Calu3 (cell line): Measurements from ENCODE around the gene MICAL3. TPM values are rescaled to one million over a fixed set of nuclear protein-coding genes. Genes with fewer than 3 reads are reported as not detected.
"Not testable (repeated sequence)": the region's sequence is repeated elsewhere in the genome, so short reads cannot be mapped to it uniquely, and the experiment has no call there.

Source experiments
- BruUV-seq: library from RNA; stranded (reverse); fragments of 400-500 nt; replicated peaks from 2 replicates; lab custom pipeline; 2021; lab: Mats Ljungman, UMichigan
- CTCF ChIA-PET: fragments of 300-600 bp; sonication (Branson Sonifier 250); formaldehyde crosslinking; loops from one replicate; lab custom pipeline; 2022; ENCODE audit warnings: antibody characterized with exemption; lab: Charles Lee
- DNase-seq: peaks from one replicate; pipeline ENCODE4 v3.0.0; 2022
- H3K27ac Mint-ChIP-seq: one replicate; pipeline ENCODE4 v1.8.0; 2022; ENCODE audit warnings: mixed read lengths; ENCODE audit not compliant: unreplicated experiment
- H3K27me3 Mint-ChIP-seq: one replicate; pipeline ENCODE4 v1.8.0; 2022; ENCODE audit warnings: mixed read lengths; ENCODE audit not compliant: unreplicated experiment
- H3K36me3 Mint-ChIP-seq: one replicate; pipeline ENCODE4 v1.8.0; 2022; ENCODE audit warnings: mild to moderate bottlenecking, moderate library complexity, mixed read lengths; ENCODE audit not compliant: insufficient read depth, unreplicated experiment
- H3K4me1 Mint-ChIP-seq: one replicate; pipeline ENCODE4 v1.8.0; 2022; ENCODE audit warnings: mild to moderate bottlenecking, low read depth, mixed read lengths; ENCODE audit not compliant: unreplicated experiment
- H3K4me3 Mint-ChIP-seq: one replicate; pipeline ENCODE4 v1.8.0; 2022; ENCODE audit warnings: mild to moderate bottlenecking, low read depth, moderate library complexity, mixed read lengths; ENCODE audit not compliant: unreplicated experiment
- H3K9me3 Mint-ChIP-seq: one replicate; pipeline ENCODE4 v1.8.0; 2022; ENCODE audit warnings: low read depth, mixed read lengths; ENCODE audit not compliant: unreplicated experiment
- intact Hi-C: fragments of 100-400 bp; cut with micrococcal nuclease; formaldehyde crosslinking; loops from one replicate; pipeline ENCODE4 v1.10.0; 2022; ENCODE audit not compliant: unreplicated experiment
- total RNA-seq: library from RNA; stranded (reverse); gene quantifications from 2 replicates; pipeline ENCODE4 v1.2.3, GENCODE V29; 2022
- TF ChIP-seq, protein P1 (sequence below): fragments of 200-600 bp; IDR thresholded peaks from one replicate; pipeline ENCODE4 v1.8.0; 2022; ENCODE audit warnings: antibody characterized with exemption; ENCODE audit not compliant: unreplicated experiment

The MICAL3 gene
- total RNA-seq, 1 experiment from 2014 or later, result 60.6 TPM

GRCh38 chr22:18064636-18065035, 40.3 kb upstream of the MICAL3 start:
- intact Hi-C loops, result loop anchor here (5.0 kb wide), 1 partner anchor 62 kb away; no protein-coding TSS in a partner anchor
- Mint-ChIP-seq H3K4me1 (peaks cover 52% of the 10 kb centered on the region), H3K4me3 (no peak overlapping the region), H3K36me3 (no peaks in the 10 kb centered on the region), H3K27ac (no peak overlapping the region), H3K27me3 (no peaks in the 10 kb centered on the region), H3K9me3 (no peaks in the 10 kb centered on the region)
- TF ChIP-seq, protein P1, sequence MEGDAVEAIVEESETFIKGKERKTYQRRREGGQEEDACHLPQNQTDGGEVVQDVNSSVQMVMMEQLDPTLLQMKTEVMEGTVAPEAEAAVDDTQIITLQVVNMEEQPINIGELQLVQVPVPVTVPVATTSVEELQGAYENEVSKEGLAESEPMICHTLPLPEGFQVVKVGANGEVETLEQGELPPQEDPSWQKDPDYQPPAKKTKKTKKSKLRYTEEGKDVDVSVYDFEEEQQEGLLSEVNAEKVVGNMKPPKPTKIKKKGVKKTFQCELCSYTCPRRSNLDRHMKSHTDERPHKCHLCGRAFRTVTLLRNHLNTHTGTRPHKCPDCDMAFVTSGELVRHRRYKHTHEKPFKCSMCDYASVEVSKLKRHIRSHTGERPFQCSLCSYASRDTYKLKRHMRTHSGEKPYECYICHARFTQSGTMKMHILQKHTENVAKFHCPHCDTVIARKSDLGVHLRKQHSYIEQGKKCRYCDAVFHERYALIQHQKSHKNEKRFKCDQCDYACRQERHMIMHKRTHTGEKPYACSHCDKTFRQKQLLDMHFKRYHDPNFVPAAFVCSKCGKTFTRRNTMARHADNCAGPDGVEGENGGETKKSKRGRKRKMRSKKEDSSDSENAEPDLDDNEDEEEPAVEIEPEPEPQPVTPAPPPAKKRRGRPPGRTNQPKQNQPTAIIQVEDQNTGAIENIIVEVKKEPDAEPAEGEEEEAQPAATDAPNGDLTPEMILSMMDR, result no peak
- no peak for DNase-seq
- BruUV-seq, result no TSS peak
- CTCF ChIA-PET, result interaction anchor here (1.6 kb wide), 1 partner anchor 11 kb away, joined by 7 read pairs; no protein-coding TSS in a partner anchor

DNA sequence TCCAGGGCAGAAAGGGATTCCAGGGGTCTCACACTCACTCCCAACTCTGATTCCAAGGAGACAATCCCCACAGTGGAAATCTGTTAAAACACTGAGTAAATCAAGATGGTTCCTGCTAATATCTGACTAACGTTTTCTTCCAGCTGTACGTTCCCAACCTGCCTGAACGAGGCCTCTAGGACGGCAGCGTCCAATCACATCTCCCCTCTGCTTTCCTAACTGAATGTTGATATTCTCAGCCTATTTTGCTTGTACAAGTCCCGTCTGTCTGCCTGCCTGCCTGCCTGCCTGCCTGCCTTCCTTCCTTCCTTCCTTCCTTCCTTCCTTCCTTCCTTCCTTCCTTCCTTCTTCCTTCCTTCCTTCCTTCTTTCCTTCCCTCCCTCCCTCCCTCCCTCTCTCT, 39.4 kb upstream of the MICAL3 start:
- H3K36me3 Mint-ChIP-seq, DNase-seq, H3K27ac Mint-ChIP-seq, H3K9me3 Mint-ChIP-seq, H3K27me3 Mint-ChIP-seq, BruUV-seq, H3K4me3 Mint-ChIP-seq: not testable (repeated sequence)
- intact Hi-C loops, result loop anchor here (5.0 kb wide), 1 partner anchor 61 kb away; no protein-coding TSS in a partner anchor
- CTCF ChIA-PET, result interaction anchor here (1.6 kb wide), 1 partner anchor 12 kb away, joined by 6 read pairs; no protein-coding TSS in a partner anchor
- H3K4me1 Mint-ChIP-seq, result peaks cover 56% of the 10 kb centered on the region

- no peak overlapping the region for H3K4me3 Mint-ChIP-seq
- no peak overlapping the region for H3K27ac Mint-ChIP-seq
- BruUV-seq, result no TSS peak
- intact Hi-C loops, result loop anchor here (5.0 kb wide), 1 partner anchor 61 kb away; no protein-coding TSS in a partner anchor
- H3K27me3 Mint-ChIP-seq, result no peaks in the 10 kb centered on the region
- TF ChIP-seq, protein P1, result no peak
- no peaks in the 10 kb centered on the region for H3K36me3 Mint-ChIP-seq
- H3K9me3 Mint-ChIP-seq, result peaks cover 3% of the 10 kb centered on the region
- no peak for DNase-seq
- H3K4me1 Mint-ChIP-seq, result peaks cover 56% of the 10 kb centered on the region
- CTCF ChIA-PET, result interaction anchor here (1.6 kb wide), 1 partner anchor 13 kb away, joined by 6 read pairs; no protein-coding TSS in a partner anchor
Observed at GRCh38 chr22:18063306-18063705, 38.9 kb upstream of the MICAL3 start.

DNA sequence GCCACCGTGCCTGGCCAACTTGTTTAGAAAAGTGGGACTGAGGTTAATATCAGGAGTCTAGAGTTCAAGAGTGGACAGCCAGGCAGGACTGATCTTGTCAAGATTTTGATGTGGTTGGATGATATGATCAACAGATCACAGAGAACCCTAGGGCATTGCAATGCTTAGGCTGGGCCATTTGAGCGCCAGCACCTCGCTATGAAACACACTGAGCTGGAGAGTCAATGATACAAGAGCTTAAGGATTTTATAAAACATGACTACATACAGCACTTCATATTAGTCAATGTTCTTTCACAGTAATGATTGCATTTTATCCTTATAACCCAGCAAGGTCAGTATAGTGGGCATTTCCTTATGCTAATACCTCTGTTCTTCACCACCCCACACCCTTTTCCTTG, 38.1 kb upstream of the MICAL3 start:
- peaks cover 3% of the 10 kb centered on the region for H3K36me3 Mint-ChIP-seq
- peaks cover 3% of the 10 kb centered on the region for H3K9me3 Mint-ChIP-seq
- TF ChIP-seq, protein P1, result no peak
- H3K27me3 Mint-ChIP-seq, result no peaks in the 10 kb centered on the region
- peaks cover 64% of the 10 kb centered on the region for H3K4me1 Mint-ChIP-seq
- no peak overlapping the region for H3K27ac Mint-ChIP-seq
- H3K4me3 Mint-ChIP-seq, result no peak overlapping the region
- BruUV-seq, result no TSS peak
- CTCF ChIA-PET, result interaction anchor here (1.6 kb wide), 1 partner anchor 14 kb away, joined by 6 read pairs; no protein-coding TSS in a partner anchor
- no peak for DNase-seq
- intact Hi-C loops, result loop anchor here (5.0 kb wide), 1 partner anchor 60 kb away; no protein-coding TSS in a partner anchor
